Spleen (tissue), 11 donors: Measurements from ENCODE around the gene PIPOX. TPM values are rescaled to one million over a fixed set of nuclear protein-coding genes. Genes with fewer than 3 reads are reported as not detected.

ENCODE experiments used
- DNase-seq: peaks from one replicate; pipeline ENCODE4 v3.0.0-alpha.2; 2020
- H3K27ac ChIP-seq, 8 donors: fragments of 200-600 bp; sonication (generic) in 7 of 8; 1 replicate in 4 of 8; 2 replicates in 4 of 8; pipeline versions ENCODE4 v1.5.0 to v1.8.0; 2016 to 2021; ENCODE audit warnings: inconsistent platforms in 4 of 8, mild to moderate bottlenecking in 4 of 8, moderate library complexity in 1 of 8
- H3K27me3 ChIP-seq, 7 donors: fragments of 200-600 bp; sonication (generic) in 6 of 7; replicated peaks in 1 of 7; 1 replicate in 4 of 7; 2 replicates in 3 of 7; pipeline versions ENCODE4 v1.5.0 to v1.8.0; 2016 to 2021; ENCODE audit warnings: inconsistent platforms in 3 of 7, mild to moderate bottlenecking in 1 of 7
- H3K36me3 ChIP-seq, 6 donors: fragments of 200-600 bp; sonication (generic) in 5 of 6; 1 replicate in 4 of 6; 2 replicates in 2 of 6; pipeline versions ENCODE4 v1.5.0 to v1.8.0; 2016 to 2021; ENCODE audit warnings: inconsistent platforms in 2 of 6
- H3K4me1 ChIP-seq, 6 donors: fragments of 200-600 bp; sonication (generic) in 5 of 6; 1 replicate in 3 of 6; 2 replicates in 3 of 6; pipeline versions ENCODE4 v1.5.0 to v1.8.0; 2016 to 2021; ENCODE audit warnings: inconsistent platforms in 3 of 6
- H3K4me3 ChIP-seq, 8 donors: fragments of 200-600 bp; sonication (generic) in 7 of 8; 1 replicate in 4 of 8; 2 replicates in 4 of 8; pipeline versions ENCODE4 v1.5.0 to v1.8.0; 2016 to 2021; ENCODE audit warnings: inconsistent platforms in 4 of 8, mild to moderate bottlenecking in 4 of 8, moderate library complexity in 2 of 8
- H3K9me3 ChIP-seq, 8 donors: fragments of 200-600 bp; sonication (generic) in 7 of 8; 1 replicate in 4 of 8; 2 replicates in 4 of 8; pipeline versions ENCODE4 v1.5.0 to v1.8.0; 2016 to 2021; ENCODE audit warnings: inconsistent platforms in 4 of 8
- CTCF ChIP-seq, 11 experiments: fragments of 200-600 bp in 7 of 11; fragments of 450-650 bp in 4 of 11; sonication (generic) in 4 of 11; IDR thresholded peaks in 8 of 11; conservative IDR thresholded peaks in 3 of 11; 1 replicate in 7 of 11; 2 replicates in 4 of 11; pipeline versions ENCODE4 v1.4.0 to v1.8.0; 2016 to 2021; ENCODE audit warnings: antibody characterized with exemption in 11 of 11, inconsistent platforms in 4 of 11, mild to moderate bottlenecking in 1 of 11
- POLR2A ChIP-seq, 3 donors: fragments of 450-650 bp; IDR thresholded peaks; one replicate each; pipeline ENCODE4 v1.5.1; 2017; ENCODE audit warnings: antibody characterized with exemption in 3 of 3, mild to moderate bottlenecking in 1 of 3
- POLR2AphosphoS5 ChIP-seq, 3 donors: sonication (generic); formaldehyde crosslinking; IDR thresholded peaks; one replicate each; pipeline ENCODE4 v1.5.1; 2017; ENCODE audit warnings: antibody characterized with exemption in 3 of 3
- WGBS, 5 donors: extraction: QIAGEN DNeasy Blood & Tissue Kit in 3 of 5; methylation state at CpG; one replicate each; pipeline versions ENCODE4 v1.1.5 to v1.1.7; 2013 to 2018; 5-methylcytosine and 5-hydroxymethylcytosine counted together
- intact Hi-C: fragments of 100-400 bp; cut with DNase I; formaldehyde crosslinking; loops from one replicate; pipeline ENCODE4 v1.15.0; 2023; ENCODE audit warnings: low total_unique reads
- polyA plus RNA-seq, 3 donors: library from polyadenylated mRNA; stranded (reverse); fragments of 200-250 nt; gene quantifications; one replicate each; pipeline ENCODE4 v1.2.1, GENCODE V29; 2013
- total RNA-seq, 7 donors: library from RNA; depleted of rRNA in 3 of 7; stranded (reverse); fragments of >200 nt in 3 of 7; fragmentation: NEBNext Ultra II Directional in 4 of 7; extraction: Animal tissue kit (Norgen Biotek cat#: 25700) in 4 of 7; gene quantifications; one replicate each; pipeline versions ENCODE4 v1.1.0 to v1.2.1, GENCODE V29; 2016 to 2021
- donor health status: healthy with polysubstance abuse.
- donor health status: DM: no; HTN: no; CAD: no; lungs with moderate emphysema.
- donor health status: DM: no; HTN: no; CAD: no.
- donor health status: Bipolar disorder and iron deficiency.
- donor health status: healthy.
- donor health status: DM: no; HTN: no; CAD: no.
- donor health status: DM: yes; HTN: yes; CAD: no.

PIPOX gene
- total and polyA plus RNA-seq, 10 donors, result 0.64 to 8.3 (median 4.7) TPM

- Histone ChIP-seq H3K4me3 (no peak overlapping the region), H3K27me3 (no peaks in the 10 kb centered on the region), H3K27ac (no peak overlapping the region), H3K36me3 (peaks cover 0 to 42% (median 5%) of the 10 kb centered on the region in 6 donors), H3K9me3 (no peaks in the 10 kb centered on the region), H3K4me1 (no peaks in the 10 kb centered on the region)
- DNase-seq, result no peak
- no peak for TF ChIP-seq POLR2AphosphoS5 (IDR thresholded peaks at IDR 0.05)
- TF ChIP-seq POLR2A (IDR thresholded peaks at IDR 0.05), result no peak
- no peak for TF ChIP-seq CTCF (IDR thresholded peaks at IDR 0.05 in 8 of 11, conservative IDR thresholded peaks at IDR 0.05 in 3 of 11)
- WGBS, 5 donors, result 68 to 94% (median 80%) methylated on average over 2 of the region's 2 CpGs
- intact Hi-C loops, result no loop called here
Observed at GRCh38 chr17:29073045-29073444, 30.1 kb downstream of the PIPOX start.

- no peak overlapping the region for H3K27ac ChIP-seq
- no peaks in the 10 kb centered on the region for H3K27me3 ChIP-seq
- peaks cover 0 to 47% (median 5%) of the 10 kb centered on the region in 6 donors for H3K36me3 ChIP-seq
- intact Hi-C loops, result no loop called here
- no peak overlapping the region for H3K4me3 ChIP-seq
- DNase-seq, result no peak
- 75 to 81% (median 79%) methylated on average over 4 of the region's 4 CpGs for WGBS, 5 donors
- no peaks in the 10 kb centered on the region for H3K9me3 ChIP-seq
- no peak for TF ChIP-seq POLR2AphosphoS5 (IDR thresholded peaks at IDR 0.05)
- TF ChIP-seq CTCF (IDR thresholded peaks at IDR 0.05 in 8 of 11, conservative IDR thresholded peaks at IDR 0.05 in 3 of 11), result no peak
- TF ChIP-seq POLR2A (IDR thresholded peaks at IDR 0.05), result no peak
- no peaks in the 10 kb centered on the region for H3K4me1 ChIP-seq
Observed at GRCh38 chr17:29073520-29073919, 30.6 kb downstream of the PIPOX start.

- 78 to 96% (median 86%) methylated on average over 11 to 12 of the region's 12 CpGs for WGBS, 5 donors
- TF ChIP-seq CTCF (IDR thresholded peaks at IDR 0.05 in 8 of 11, conservative IDR thresholded peaks at IDR 0.05 in 3 of 11), result no peak
- TF ChIP-seq POLR2AphosphoS5 (IDR thresholded peaks at IDR 0.05), result no peak
- TF ChIP-seq POLR2A (IDR thresholded peaks at IDR 0.05), result no peak
- no peak for DNase-seq
- peaks cover 0 to 57% (median 13%) of the 10 kb centered on the region in 6 donors for H3K36me3 ChIP-seq
- intact Hi-C loops, result no loop called here
- H3K27ac ChIP-seq, result no peak overlapping the region
- H3K9me3 ChIP-seq, result no peaks in the 10 kb centered on the region
- no peaks in the 10 kb centered on the region for H3K27me3 ChIP-seq
- no peaks in the 10 kb centered on the region for H3K4me1 ChIP-seq
- H3K4me3 ChIP-seq, result no peak overlapping the region
Observed at GRCh38 chr17:29074488-29074887, 31.5 kb downstream of the PIPOX start.

- no peak for DNase-seq
- Histone ChIP-seq H3K27me3 (no peaks in the 10 kb centered on the region), H3K4me1 (no peaks in the 10 kb centered on the region), H3K9me3 (no peaks in the 10 kb centered on the region), H3K4me3 (no peak overlapping the region), H3K27ac (no peak overlapping the region), H3K36me3 (peaks cover 0 to 73% (median 29%) of the 10 kb centered on the region in 6 donors)
- WGBS, 5 donors, result 90 to 94% (median 91%) methylated on average over 6 of the region's 6 CpGs
- intact Hi-C loops, result no loop called here
- TF ChIP-seq CTCF (IDR thresholded peaks at IDR 0.05 in 8 of 11, conservative IDR thresholded peaks at IDR 0.05 in 3 of 11) (no peak), POLR2A (IDR thresholded peaks at IDR 0.05) (no peak), POLR2AphosphoS5 (IDR thresholded peaks at IDR 0.05) (no peak)
Observed at GRCh38 chr17:29076087-29076486, 33.1 kb downstream of the PIPOX start.
